Lower leg skin (tissue), 3 donors: Measurements from ENCODE around the gene CBX1.

Experiments used
- POLR2A ChIP-seq, 2 donors: fragments of 450-650 bp; IDR thresholded peaks; one replicate each; pipeline ENCODE4 v1.6.1; 2016 to 2017; ENCODE audit warnings: antibody characterized with exemption in 2 of 2, mild to moderate bottlenecking in 1 of 2, moderate library complexity in 1 of 2
- TF ChIP-seq, protein P1 (sequence below), 3 donors: fragments of 450-650 bp; IDR thresholded peaks; one replicate each; pipeline ENCODE4 v1.5.1; 2016; ENCODE audit warnings: antibody characterized with exemption in 3 of 3, mild to moderate bottlenecking in 3 of 3, moderate library complexity in 2 of 3

DNA sequence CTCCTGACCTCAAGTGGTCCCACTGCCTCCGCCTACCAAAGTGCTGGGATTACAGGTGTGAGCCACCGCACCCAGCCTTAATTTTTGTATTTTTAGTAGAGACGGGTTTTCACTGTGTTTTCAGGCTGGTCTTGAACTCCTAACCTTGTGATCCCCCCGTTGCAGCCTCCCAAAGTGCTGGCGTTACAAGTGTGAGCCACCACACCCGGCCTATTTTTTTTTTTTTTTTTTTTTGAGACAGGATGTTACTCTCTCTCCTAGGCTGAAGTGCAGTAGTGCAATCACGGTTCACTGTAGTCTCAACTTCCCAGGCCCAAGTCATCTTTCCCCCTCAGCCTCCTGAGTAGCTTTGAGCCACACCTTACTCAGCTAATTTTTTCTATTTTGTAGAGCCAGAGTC is 3.2 kb upstream of the CBX1 start:
- TF ChIP-seq, protein P1, sequence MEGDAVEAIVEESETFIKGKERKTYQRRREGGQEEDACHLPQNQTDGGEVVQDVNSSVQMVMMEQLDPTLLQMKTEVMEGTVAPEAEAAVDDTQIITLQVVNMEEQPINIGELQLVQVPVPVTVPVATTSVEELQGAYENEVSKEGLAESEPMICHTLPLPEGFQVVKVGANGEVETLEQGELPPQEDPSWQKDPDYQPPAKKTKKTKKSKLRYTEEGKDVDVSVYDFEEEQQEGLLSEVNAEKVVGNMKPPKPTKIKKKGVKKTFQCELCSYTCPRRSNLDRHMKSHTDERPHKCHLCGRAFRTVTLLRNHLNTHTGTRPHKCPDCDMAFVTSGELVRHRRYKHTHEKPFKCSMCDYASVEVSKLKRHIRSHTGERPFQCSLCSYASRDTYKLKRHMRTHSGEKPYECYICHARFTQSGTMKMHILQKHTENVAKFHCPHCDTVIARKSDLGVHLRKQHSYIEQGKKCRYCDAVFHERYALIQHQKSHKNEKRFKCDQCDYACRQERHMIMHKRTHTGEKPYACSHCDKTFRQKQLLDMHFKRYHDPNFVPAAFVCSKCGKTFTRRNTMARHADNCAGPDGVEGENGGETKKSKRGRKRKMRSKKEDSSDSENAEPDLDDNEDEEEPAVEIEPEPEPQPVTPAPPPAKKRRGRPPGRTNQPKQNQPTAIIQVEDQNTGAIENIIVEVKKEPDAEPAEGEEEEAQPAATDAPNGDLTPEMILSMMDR (IDR thresholded peaks at IDR 0.05): no peak
- TF ChIP-seq POLR2A (IDR thresholded peaks at IDR 0.05): no peak
